Karpas-422 (cell line): ENCODE measurements around the gene SCRN2. TPM values are rescaled to one million over a fixed set of nuclear protein-coding genes. Genes with fewer than 3 reads are reported as not detected.

Experiments used
- DNase-seq: peaks from one replicate; pipeline ENCODE4 v3.0.0-alpha.2; 2015
- H2AFZ ChIP-seq: fragments of 200-600 bp; sonication (generic); 2 replicates; pipeline ENCODE4 v1.6.1; 2014; ENCODE audit warnings: antibody characterized with exemption, low read length, mixed read lengths
- H3K27ac ChIP-seq: fragments of 200-600 bp; sonication (generic); 2 replicates; pipeline ENCODE4 v1.5.1; 2014; ENCODE audit warnings: mild to moderate bottlenecking, low read length, moderate library complexity
- H3K27me3 ChIP-seq: fragments of 200-600 bp; sonication (generic); 2 replicates; pipeline ENCODE4 v1.6.1; 2014; ENCODE audit warnings: low read length, mixed read lengths
- H3K36me3 ChIP-seq: fragments of 200-600 bp; sonication (generic); 2 replicates; pipeline ENCODE4 v1.6.1; 2014; ENCODE audit warnings: low read length, mixed read lengths; ENCODE audit not compliant: insufficient read depth
- H3K4me1 ChIP-seq: fragments of 200-600 bp; sonication (generic); 2 replicates; pipeline ENCODE4 v1.6.1; 2014; ENCODE audit warnings: mild to moderate bottlenecking, low read length, mixed read lengths
- H3K4me2 ChIP-seq: fragments of 200-600 bp; sonication (generic); 2 replicates; pipeline ENCODE4 v1.6.1; 2014; ENCODE audit warnings: low read length, low read depth, mild to moderate bottlenecking; ENCODE audit not compliant: poor library complexity, severe bottlenecking
- H3K4me3 ChIP-seq: fragments of 200-600 bp; sonication (generic); 2 replicates; pipeline ENCODE4 v1.5.1; 2014; ENCODE audit warnings: mild to moderate bottlenecking, antibody characterized with exemption, low read length, mixed read lengths
- H3K79me2 ChIP-seq: fragments of 200-600 bp; sonication (generic); 2 replicates; pipeline ENCODE4 v1.6.1; 2014; ENCODE audit warnings: mild to moderate bottlenecking, low read length, mixed read lengths
- H3K9ac ChIP-seq: fragments of 200-600 bp; sonication (generic); 2 replicates; pipeline ENCODE4 v1.6.0; 2014; ENCODE audit warnings: low read length
- H3K9me2 ChIP-seq: fragments of 200-600 bp; sonication (generic), shearing (Covaris generic); replicated peaks from 2 replicates; pipeline ENCODE4 v1.6.0; 2014; ENCODE audit warnings: mild to moderate bottlenecking, low read length, moderate library complexity; ENCODE audit not compliant: insufficient read depth
- H3K9me3 ChIP-seq: fragments of 300-700, 200-600 bp; sonication (generic); 2 replicates; pipeline ENCODE4 v1.6.1; 2014; ENCODE audit warnings: low read length, mixed read lengths
- H4K20me1 ChIP-seq: fragments of 200-600 bp; sonication (generic); 2 replicates; pipeline ENCODE4 v1.6.1; 2014; ENCODE audit warnings: mild to moderate bottlenecking, antibody characterized with exemption, low read length, low read depth; ENCODE audit not compliant: insufficient read depth
- total RNA-seq: library from RNA; depleted of rRNA; stranded (reverse); fragments of >200 nt; shearing (Covaris generic); gene quantifications from 2 replicates; pipeline ENCODE4 v1.2.3, GENCODE V29; 2014; ENCODE audit warnings: low replicate concordance

The SCRN2 gene
- total RNA-seq, 1 experiment from 2014 or later, result 37.7 TPM

DNA sequence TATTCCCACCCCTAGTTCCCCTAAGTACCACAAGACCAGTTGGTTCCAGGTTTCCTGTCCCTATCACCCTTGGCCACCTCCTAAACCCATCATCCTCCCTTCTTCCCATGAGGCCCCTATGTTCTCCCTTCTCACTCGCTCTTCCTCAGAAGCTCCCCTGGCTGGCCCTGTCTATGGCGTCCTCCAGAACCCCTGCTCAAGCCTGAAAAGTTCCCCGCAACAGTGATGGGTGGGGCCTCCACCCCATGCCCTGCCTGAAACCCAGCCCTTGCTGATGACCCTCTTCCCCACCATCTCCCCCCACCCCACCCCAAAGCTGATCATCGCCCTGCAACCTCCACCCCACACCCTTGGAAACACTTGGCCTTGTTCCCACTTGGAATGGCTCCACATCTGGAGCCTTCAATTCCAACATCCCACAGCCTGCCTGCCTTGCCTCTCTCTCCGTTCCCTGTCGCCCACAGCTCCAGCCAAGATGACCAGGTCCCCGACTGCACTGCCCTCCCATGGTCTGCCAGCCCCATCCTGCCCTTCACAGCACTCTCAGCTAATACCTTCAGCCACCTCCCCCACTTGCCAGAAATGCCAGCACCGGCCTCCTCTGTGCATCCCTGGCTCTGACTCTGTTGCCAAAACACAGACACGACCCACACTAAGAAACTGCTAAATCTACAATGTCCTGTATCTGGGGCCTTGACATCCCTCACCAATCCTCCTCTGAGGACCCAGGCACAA, 30.0 kb downstream of the SCRN2 start:
- Histone ChIP-seq H3K9me2 (no peaks in the 10 kb centered on the region), H3K4me3 (no peak overlapping the region), H3K9me3 (no peaks in the 10 kb centered on the region), H2AFZ (no peak overlapping the region), H4K20me1 (no peaks in the 10 kb centered on the region), H3K79me2 (no peaks in the 10 kb centered on the region), H3K36me3 (no peaks in the 10 kb centered on the region; the same call in 1 of the 2 replicates), H3K9ac (no peak overlapping the region), H3K27me3 (no peaks in the 10 kb centered on the region), H3K4me2 (no peak overlapping the region), H3K4me1 (no peaks in the 10 kb centered on the region), H3K27ac (no peak overlapping the region)
- DNase-seq, result no peak

DNA sequence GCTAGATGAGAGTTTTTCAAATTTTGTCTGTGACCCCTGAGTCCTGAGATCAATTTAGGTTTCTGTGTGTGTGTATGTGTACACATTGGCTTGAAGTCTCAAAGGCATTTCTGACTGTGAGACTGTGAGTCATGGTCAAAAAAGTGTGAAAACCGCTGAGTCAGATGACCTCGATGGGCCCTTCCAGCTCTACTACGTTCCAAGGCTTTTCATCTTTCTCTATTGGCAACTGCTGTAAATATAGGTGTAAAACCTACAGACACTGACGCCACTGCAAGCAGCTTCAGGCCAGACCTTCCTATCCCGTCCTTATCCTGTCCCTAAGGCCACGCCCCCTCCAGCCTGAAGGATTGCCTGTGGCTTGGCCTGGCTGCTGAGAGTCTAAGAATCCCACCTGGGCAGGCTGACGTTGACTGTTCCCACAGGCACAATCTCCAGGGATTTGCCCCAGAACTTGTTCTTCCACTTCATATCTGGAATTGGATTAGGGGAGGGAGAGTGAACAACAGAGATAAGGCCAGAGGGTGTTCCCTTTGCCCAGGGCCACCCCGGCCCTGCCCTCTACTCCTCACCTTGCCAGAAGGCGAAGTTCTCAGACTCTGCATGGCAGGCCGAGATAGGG, 30.8 kb downstream of the SCRN2 start:
- Histone ChIP-seq H3K9me3 (no peaks in the 10 kb centered on the region), H3K9me2 (no peaks in the 10 kb centered on the region), H3K4me3 (no peak overlapping the region), H3K27ac (no peak overlapping the region), H3K79me2 (no peaks in the 10 kb centered on the region), H4K20me1 (no peaks in the 10 kb centered on the region), H3K9ac (no peak overlapping the region), H3K4me2 (no peak overlapping the region), H3K27me3 (no peaks in the 10 kb centered on the region), H2AFZ (no peak overlapping the region), H3K4me1 (no peaks in the 10 kb centered on the region), H3K36me3 (no peaks in the 10 kb centered on the region; the same call in 1 of the 2 replicates)
- no peak for DNase-seq

DNA sequence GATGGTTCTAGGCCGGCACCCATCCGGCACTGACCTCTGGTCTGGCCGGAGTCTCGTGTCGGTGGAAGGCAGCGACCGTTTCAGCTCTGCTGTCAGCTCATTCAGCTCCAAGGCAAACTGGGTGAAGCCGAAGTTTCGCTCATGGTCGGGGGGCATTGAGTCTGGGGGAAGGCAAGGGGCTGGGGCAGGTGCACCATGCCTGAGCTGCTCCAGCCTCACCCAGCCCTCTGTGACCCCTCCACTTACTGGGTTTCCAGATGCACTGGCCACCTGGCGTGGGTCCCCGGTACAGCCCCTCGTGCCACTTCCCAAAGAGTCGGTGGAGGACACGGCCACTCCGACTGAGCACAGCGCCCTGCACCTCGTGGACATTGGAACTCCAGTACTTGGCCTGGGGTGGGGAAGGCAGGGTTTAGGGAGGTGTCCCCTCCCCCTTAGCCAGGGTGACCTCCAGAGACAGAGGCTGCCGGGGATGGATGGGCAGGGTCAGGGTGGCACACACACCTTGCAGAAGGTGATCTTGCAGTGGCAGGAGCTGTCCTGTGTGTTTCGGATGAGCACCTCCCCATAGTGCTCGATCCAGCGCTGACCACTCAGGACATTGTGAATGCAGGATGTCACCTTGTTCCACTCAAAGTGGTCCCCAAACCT, 32.1 kb downstream of the SCRN2 start:
- H3K79me2 ChIP-seq, result no peaks in the 10 kb centered on the region
- no peak overlapping the region for H3K9ac ChIP-seq
- H3K4me2 ChIP-seq, result no peak overlapping the region
- no peaks in the 10 kb centered on the region for H3K36me3 ChIP-seq
- H4K20me1 ChIP-seq, result no peaks in the 10 kb centered on the region
- no peak overlapping the region for H3K4me3 ChIP-seq
- no peaks in the 10 kb centered on the region for H3K27me3 ChIP-seq
- H3K27ac ChIP-seq, result no peak overlapping the region
- no peaks in the 10 kb centered on the region for H3K9me3 ChIP-seq
- no peak overlapping the region for H2AFZ ChIP-seq
- no peak for DNase-seq
- H3K9me2 ChIP-seq, result no peaks in the 10 kb centered on the region
- no peaks in the 10 kb centered on the region for H3K4me1 ChIP-seq

DNA sequence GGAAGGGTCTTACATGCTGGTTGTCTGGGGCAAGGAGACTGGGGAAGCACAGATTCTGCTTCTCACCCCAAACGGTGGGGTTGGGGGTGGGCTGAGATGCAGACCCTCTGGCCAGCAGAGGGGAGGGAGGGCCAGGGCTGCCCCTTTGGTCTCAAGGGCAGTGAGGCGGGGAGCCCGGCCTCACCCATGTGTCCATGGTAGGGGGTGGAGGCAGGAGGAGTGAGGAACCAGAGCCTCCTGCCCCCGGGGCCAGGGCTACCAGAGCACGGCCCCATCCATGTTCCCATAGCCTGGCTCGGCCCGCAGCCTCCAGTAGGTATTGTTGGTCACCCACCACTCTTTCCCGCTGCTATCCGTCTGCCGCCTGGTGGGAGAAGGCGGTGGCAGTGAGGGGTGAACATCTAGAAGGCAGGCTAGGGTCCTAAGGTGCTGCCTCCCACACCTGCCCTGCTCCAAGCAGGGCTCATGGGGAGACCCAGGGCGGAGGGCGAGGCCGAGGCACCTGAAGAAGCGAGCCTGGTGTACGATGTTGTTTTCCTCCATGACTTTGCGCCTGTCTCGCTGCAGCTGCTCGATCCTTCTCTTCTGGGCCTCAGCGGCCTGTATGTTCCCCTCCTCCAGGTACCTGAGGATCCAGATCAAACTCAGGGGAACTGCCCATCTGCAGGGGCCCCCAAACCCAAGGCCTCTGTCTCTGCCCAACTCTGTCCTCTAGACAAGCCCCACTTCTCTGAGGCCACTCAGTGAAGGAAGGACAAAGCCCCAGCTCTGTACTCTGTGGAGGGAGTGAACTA, 32.8 kb downstream of the SCRN2 start:
- Histone ChIP-seq H3K4me2 (no peak overlapping the region), H3K27ac (no peak overlapping the region), H4K20me1 (no peaks in the 10 kb centered on the region), H3K4me3 (no peak overlapping the region), H3K9me2 (no peaks in the 10 kb centered on the region), H3K36me3 (no peaks in the 10 kb centered on the region), H3K9me3 (no peaks in the 10 kb centered on the region), H3K4me1 (no peaks in the 10 kb centered on the region), H3K9ac (no peak overlapping the region), H3K27me3 (no peaks in the 10 kb centered on the region), H3K79me2 (no peaks in the 10 kb centered on the region), H2AFZ (no peak overlapping the region)
- DNase-seq, result no peak

DNA sequence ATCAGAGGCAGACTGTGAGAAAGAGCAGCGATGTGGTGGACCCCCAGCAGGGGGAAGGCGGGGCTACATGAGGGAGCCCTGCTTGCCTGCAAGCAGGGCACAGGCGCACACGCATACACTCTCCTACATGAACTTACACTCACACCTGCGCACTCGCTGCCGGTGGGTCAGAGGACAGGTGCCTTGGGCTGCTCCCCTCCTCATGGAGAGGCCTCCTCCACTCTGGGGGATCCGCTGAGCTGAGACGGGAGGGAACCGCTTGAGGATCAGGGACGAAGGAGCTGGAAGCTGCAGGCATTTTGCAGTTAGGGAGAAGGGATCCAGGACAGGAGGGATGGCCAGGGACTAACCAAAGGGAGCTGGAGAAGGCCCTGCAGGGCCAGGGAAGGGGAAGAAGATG, 33.7 kb downstream of the SCRN2 start:
- Histone ChIP-seq H3K36me3 (no peaks in the 10 kb centered on the region), H3K9me3 (no peaks in the 10 kb centered on the region), H3K9me2 (no peaks in the 10 kb centered on the region), H3K9ac (no peak overlapping the region), H3K4me1 (no peaks in the 10 kb centered on the region), H2AFZ (no peak overlapping the region), H3K4me2 (no peak overlapping the region), H4K20me1 (no peaks in the 10 kb centered on the region), H3K79me2 (no peaks in the 10 kb centered on the region), H3K27ac (no peak overlapping the region), H3K27me3 (no peaks in the 10 kb centered on the region), H3K4me3 (no peak overlapping the region)
- no peak for DNase-seq

DNA sequence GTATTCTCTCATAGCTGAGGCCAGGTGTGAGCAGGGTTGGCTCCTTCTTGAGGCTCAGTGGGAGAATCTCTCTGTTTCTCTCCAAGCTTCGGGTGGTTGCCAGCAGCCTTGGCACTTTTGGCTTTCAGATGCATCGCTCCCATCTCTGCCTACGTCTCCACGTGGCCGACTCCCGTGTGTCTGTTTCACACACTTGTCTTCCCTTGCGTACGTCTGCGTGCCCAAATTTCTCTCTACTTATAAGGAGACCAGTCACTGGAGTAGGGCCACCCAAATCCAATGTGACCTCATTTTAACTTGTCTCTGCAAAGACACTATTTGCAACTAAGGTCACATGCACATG, 34.2 kb downstream of the SCRN2 start:
- Histone ChIP-seq H3K27me3 (no peaks in the 10 kb centered on the region), H3K9me2 (no peaks in the 10 kb centered on the region), H3K4me2 (no peak overlapping the region), H3K9me3 (no peaks in the 10 kb centered on the region), H4K20me1 (no peaks in the 10 kb centered on the region), H3K79me2 (no peaks in the 10 kb centered on the region), H2AFZ (no peak overlapping the region), H3K9ac (no peak overlapping the region), H3K4me3 (no peak overlapping the region), H3K4me1 (peaks cover 4% of the 10 kb centered on the region), H3K36me3 (no peaks in the 10 kb centered on the region), H3K27ac (no peak overlapping the region)
- DNase-seq, result no peak

DNA sequence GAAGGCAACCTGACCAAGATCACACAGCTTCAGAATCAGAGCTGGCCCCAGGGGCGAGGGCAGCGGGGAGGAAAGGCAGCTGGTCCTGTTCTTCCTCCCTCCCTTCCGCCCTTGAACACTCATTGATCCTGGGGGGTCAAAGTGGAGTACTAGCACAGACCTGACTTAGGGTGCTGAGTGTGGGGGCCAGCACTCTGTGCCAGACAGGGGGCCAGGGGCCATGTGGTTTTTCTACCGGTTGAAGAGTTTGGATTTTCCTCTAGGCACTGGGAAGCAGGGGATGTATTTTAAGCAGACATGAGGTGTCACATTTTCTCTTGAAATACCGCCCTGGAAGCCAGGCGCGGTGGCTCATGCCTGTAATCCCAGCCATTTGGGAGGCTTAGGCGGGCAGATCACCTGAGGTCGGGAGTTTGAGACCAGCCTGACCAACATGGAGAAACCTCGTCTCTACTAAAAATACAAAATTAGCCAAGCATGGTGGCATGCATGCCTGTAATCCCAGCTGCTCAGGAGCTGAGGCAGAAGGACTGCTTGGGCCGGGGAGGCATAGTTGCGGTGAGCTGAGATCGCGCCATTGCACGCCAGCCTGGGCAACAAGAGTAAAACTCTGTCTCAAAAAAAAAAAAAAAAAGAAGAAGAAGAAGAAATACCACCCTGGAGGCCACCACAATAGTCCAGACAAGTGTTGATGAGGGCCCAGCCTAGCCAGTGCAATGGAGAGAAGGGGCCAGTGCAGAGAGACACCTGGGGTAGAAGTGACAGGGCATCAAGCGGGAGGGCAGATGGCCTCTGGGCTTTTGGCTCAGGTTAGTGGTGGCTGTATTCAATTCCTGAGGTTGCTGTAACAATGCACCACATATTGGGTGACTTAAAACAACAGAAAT, 34.8 kb downstream of the SCRN2 start:
- DNase-seq, result no peak
- no peak overlapping the region for H2AFZ ChIP-seq
- no peak overlapping the region for H3K4me3 ChIP-seq
- H3K27me3 ChIP-seq, result no peaks in the 10 kb centered on the region
- H3K9me3 ChIP-seq, result no peaks in the 10 kb centered on the region
- no peak overlapping the region for H3K27ac ChIP-seq
- no peaks in the 10 kb centered on the region; the same call in 1 of the 2 replicates for H4K20me1 ChIP-seq
- H3K9ac ChIP-seq, result no peak overlapping the region
- H3K4me2 ChIP-seq, result no peak overlapping the region
- no peaks in the 10 kb centered on the region for H3K9me2 ChIP-seq
- H3K79me2 ChIP-seq, result no peaks in the 10 kb centered on the region
- H3K36me3 ChIP-seq, result no peaks in the 10 kb centered on the region
- H3K4me1 ChIP-seq, result peaks cover 11% of the 10 kb centered on the region
